Suppressor macrophage (primary cell): ENCODE results near the gene ISG20L2.
"Not testable (repeated sequence)": the region's sequence is repeated elsewhere in the genome, so short reads cannot be mapped to it uniquely, and the experiment has no call there.

Source experiments
- DNase-seq, 4 experiments: peaks; one replicate each; pipeline ENCODE4 v3.0.0-alpha.2; 2020 to 2022
- total RNA-seq, 17 experiments: gene quantifications; one replicate each; lab custom pipeline; 2026; ENCODE audit warnings: mixed read lengths in 6 of 17, inconsistent platforms in 3 of 17; lab: John Stamatoyannopoulos, UW

Gene ISG20L2
- 8.5 to 42.5 (median 21.5) reads per million in 17 experiments for total RNA-seq

- DNase-seq = peak; percentile 98 to 99 (median 98)
Measured at GRCh38 chr1:156728599-156729462, at the start of gene ISG20L2. TSS of gene ISG20L2 (minus strand) at chr1:156728766. CDS start at chr1:156727652, 1,114 bp downstream.

- no peak for DNase-seq
Measured at GRCh38 chr1:156777573-156777972, 49.0 kb upstream of the ISG20L2 start.

GRCh38 chr1:156776942-156777341 lies 48.4 kb upstream of the ISG20L2 start:
- no peak for DNase-seq

GRCh38 chr1:156775799-156776198 lies 47.2 kb upstream of the ISG20L2 start:
- no peak for DNase-seq

- DNase-seq = no peak
Measured at GRCh38 chr1:156773607-156774006, 45.0 kb upstream of the ISG20L2 start.

GRCh38 chr1:156772728-156773497 lies 44.3 kb upstream of the ISG20L2 start:
- DNase-seq = no peak

- no peak for DNase-seq
Measured at GRCh38 chr1:156772222-156772621, 43.7 kb upstream of the ISG20L2 start.

- DNase-seq = peak in 1 of 4 experiments; percentile 22
Measured at GRCh38 chr1:156768610-156769295, 40.2 kb upstream of the ISG20L2 start.

- peak; percentile 33 to 68 (median 42) for DNase-seq
Measured at GRCh38 chr1:156767879-156768604, 39.5 kb upstream of the ISG20L2 start.

- DNase-seq = peak; percentile 98 to 100 (median 98)
Measured at GRCh38 chr1:156767101-156767878, 38.7 kb upstream of the ISG20L2 start, which contains the start of gene PRCC. TSS of gene PRCC (plus strand) at chr1:156767535. CDS start at chr1:156767772, 237 bp downstream.

- DNase-seq = no peak
Measured at GRCh38 chr1:156766298-156767100, 37.9 kb upstream of the ISG20L2 start.

GRCh38 chr1:156765666-156766065 lies 37.1 kb upstream of the ISG20L2 start:
- DNase-seq = peak in 3 of 4 experiments; percentile 47 to 68 (median 48)

GRCh38 chr1:156765136-156765535 lies 36.6 kb upstream of the ISG20L2 start:
- DNase-seq = not testable (repeated sequence)

- DNase-seq = no peak
Measured at GRCh38 chr1:156760796-156761104, 32.2 kb upstream of the ISG20L2 start.

GRCh38 chr1:156760092-156760795 lies 31.7 kb upstream of the ISG20L2 start:
- no peak for DNase-seq

- not testable (repeated sequence) for DNase-seq
Measured at GRCh38 chr1:156757572-156758253, 29.1 kb upstream of the ISG20L2 start.

GRCh38 chr1:156756355-156756754 lies 27.8 kb upstream of the ISG20L2 start:
- no peak for DNase-seq

- no peak for DNase-seq
Measured at GRCh38 chr1:156755527-156755950, 27.0 kb upstream of the ISG20L2 start.

- DNase-seq = no peak
Measured at GRCh38 chr1:156754219-156754618, 25.7 kb upstream of the ISG20L2 start.
